GM18870 (cell line): ENCODE measurements around the gene ZNF282.

Experiments used
- ATAC-seq: cut with Tn5 transposase; IDR thresholded peaks from one replicate; pipeline ENCODE4 v1.9.1; 2021; ENCODE audit warnings: moderate library complexity; ENCODE audit not compliant: unreplicated experiment

ZNF282 gene

GRCh38 chr7:149195180-149196150 is at the start of gene ZNF282:
Gene ZNF282 (plus strand): TSS chr7:149195546. CDS start chr7:149195590, 44 bp downstream.
- peak; percentile 83 for ATAC-seq

DNA sequence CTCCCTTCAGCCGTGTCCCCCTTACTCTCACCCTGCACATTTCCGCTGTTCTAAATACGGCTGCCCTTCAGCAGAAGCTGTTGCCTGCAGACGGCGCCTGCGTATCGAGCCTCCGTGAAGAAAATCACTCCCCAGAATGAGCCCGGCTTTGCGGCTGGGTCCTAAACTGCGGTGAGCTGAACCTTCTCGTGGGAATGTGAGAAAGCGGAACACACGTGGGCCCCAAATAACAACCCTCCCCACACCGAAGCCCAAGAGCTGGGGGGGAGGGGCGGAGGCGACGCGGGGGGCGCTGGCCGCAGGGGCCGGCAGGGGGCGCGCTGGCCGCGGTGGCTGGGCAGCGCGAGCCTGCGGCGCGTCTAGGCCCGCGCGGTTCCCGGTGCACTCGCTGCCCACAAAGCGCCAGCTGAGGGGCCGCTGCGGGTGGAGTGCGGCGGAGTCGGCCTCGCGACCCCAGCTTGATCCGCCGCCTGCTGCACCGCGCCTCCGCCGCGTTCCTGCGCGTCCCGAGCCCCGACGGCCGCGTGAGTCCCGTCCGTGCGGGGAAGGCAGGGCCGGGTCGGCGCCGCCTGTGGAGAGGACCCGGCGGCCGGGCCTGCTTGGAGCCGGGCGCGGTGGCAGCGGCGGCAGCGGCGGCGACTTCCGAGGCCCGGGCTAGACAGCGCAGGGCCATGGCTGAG is 48.1 kb upstream of the ZNF282 start, which contains the start of gene ZNF398:
TSS of gene ZNF398 (plus strand) at position 382 of the 680 bp plus-strand sequence. CDS start at position 672, 290 bp downstream.
- ATAC-seq = peak; percentile 75

- peak; percentile 15 for ATAC-seq
Observed at GRCh38 chr7:149147752-149148653, 47.3 kb upstream of the ZNF282 start.

GRCh38 chr7:149150981-149151380 is 44.4 kb upstream of the ZNF282 start:
- ATAC-seq = no peak

DNA sequence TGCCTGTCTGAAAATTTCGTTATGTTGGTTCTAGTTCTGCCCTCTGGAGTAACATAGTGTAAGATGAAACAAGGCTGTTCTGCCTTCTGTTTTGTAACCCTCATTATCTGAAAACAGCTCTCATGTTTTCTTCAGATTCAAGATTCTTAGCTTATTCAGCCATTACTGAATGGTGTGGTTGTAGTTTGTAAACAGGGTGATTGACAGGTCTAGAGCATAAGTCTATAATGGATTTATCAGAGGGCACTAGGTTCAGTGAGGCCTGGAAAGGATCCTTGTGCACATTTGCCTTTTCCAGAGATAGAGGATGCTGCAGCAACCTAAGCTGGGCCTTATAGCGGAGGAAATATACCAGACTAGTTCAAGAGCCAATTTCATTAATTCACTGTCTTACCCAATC is 42.0 kb upstream of the ZNF282 start:
- no peak for ATAC-seq

DNA sequence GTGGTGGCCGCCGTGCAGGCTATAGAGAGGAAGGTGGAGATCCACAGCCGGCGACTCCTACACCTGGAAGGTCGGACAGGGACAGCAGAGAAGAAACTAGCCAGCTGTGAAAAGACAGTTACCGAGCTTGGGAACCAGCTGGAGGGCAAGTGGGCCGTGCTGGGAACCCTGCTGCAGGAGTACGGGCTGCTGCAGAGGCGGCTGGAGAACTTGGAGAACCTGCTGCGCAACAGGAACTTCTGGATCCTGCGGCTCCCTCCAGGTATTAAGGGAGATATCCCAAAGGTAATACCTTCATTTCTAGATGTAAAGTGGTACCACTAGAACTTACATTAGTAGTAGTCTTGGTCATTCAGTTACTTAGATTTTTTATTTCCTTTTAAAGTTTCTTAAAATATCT is 41.3 kb upstream of the ZNF282 start:
- no peak for ATAC-seq

DNA sequence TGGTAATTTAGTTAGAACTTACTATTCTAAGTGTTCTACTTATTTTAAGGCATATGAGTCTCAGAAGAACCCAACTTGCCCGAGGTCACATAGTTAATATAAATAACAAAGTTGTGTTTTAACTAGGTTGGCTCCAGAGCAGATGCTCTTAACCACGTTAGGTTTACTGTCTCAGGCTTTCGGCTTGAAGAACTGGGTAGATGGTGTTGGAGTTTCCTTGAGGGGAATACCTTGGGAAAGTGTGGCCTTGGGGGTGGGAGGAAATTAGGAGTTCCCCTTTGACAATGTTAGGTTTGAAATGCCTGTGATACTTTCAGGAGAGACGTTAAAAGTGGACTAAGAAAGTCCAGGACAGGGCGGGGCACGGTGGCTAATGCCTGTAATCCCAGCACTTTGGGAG is 38.4 kb upstream of the ZNF282 start:
- no peak for ATAC-seq

DNA sequence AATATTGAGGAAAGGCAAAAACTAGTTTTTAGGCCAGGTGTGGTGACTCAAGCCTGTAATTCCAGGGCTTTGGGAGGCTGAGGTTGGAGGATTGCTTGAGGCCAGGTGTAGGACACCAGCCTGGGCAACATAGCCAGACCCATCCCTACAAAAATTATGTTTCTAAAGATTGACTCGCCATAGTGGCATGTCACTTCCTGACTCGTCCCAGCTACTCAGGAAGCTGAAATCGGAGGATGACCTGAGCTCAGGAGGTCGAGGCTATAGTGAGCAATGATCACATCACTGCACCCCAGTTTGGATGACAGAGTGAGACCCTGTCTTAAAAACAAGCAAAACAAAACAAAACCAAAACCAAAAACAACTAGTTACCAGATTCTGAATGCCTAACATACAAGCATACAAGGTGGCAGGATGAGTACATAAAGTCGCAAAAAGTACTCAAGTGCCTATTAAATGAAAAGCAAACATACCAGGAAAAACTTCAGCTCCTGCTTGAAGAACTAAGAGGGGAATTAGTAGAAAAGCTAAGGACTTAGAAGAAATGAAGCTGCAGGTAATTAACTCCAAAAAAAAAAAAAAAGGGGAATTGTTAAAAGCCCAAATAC is 34.0 kb upstream of the ZNF282 start:
- ATAC-seq = no peak

GRCh38 chr7:149166142-149166541 is 29.2 kb upstream of the ZNF282 start:
- ATAC-seq = no peak

- ATAC-seq = no peak
Observed at GRCh38 chr7:149166630-149167352, 28.6 kb upstream of the ZNF282 start.

DNA sequence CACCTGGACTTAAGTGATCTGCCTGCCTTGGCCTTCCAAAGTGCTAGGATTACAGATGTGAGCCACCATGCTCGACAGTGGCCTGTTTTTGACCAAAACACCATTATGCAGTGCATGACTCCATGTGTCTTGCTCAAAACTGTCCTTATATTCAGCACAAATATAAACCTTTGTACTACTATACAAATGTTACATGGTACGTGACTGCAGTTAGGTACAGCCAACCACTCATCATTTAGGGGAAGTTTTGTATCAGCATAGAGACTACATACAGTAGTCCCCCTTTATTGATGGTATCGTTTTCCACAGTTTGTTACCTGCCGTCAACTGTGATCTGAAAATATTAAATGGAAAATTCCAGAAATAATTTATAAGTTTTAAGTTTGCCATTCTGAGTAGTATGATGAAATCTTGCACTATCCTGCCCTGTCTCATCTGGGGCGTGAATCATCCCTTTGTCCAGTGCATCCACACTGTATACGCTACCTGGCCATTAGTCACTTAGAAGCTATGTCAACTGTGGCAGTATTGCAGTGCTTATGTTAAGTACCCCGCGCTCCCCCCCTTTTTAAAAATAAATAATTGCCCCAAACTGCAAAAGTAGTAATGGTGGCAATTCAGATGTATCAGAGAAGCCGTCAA is 23.3 kb upstream of the ZNF282 start:
- no peak for ATAC-seq

DNA sequence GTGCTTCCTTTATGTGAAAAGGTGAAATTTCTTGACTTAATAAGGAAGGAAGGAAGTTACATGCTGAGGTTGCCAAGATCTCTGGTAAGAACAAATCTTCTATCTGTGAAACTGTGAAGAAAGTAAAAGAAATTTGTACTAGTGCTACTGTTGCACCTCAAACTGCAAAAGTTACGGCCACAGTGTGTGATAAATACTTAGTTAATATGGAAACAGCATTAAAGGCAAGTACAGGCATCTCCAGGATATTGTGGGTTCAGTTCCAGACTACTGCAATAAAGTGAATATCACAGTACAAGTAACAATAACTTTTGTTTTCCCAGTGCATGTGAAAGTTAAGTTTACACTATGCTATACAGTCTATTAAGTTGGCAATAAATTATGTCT is 22.8 kb upstream of the ZNF282 start:
- no peak for ATAC-seq

GRCh38 chr7:149175150-149175549 is 20.2 kb upstream of the ZNF282 start:
- no peak for ATAC-seq

GRCh38 chr7:149179241-149179640 is 16.1 kb upstream of the ZNF282 start:
- no peak for ATAC-seq

GRCh38 chr7:149180722-149181449 is 14.5 kb upstream of the ZNF282 start:
- no peak for ATAC-seq

DNA sequence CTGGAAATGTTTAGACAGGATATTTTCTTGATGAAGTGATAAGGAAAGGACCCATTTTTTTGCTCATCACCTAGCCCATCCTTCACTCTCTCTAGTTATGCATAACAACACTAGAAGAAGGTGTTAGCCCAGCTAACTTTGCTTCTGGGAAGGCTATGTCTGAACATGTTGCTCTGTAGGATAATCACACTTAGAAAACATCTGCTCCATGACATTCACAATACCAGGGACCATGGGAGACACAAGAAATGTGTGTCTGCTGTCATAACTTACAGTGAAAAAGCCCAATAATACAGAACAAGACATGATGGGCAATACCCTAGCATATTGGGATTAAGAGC is 13.9 kb upstream of the ZNF282 start:
- no peak for ATAC-seq

DNA sequence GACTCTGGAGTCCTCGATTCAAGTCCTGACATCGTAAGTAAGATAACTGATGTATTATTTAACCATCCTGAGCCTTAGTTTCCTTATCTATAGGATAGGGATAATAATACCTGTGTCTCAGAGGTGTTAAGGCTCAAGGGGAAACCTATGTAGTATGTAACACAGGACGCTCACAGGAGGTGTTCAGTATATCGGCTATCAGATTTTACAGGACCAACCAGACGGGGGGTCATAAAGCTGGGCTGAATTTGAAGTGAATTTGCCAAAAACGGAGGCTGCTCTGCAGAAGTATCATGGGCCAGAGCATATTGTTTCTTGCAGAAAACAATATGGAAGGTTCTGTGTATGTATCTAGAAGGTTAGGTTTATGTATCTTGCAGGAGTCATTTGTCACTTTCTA is 11.1 kb upstream of the ZNF282 start:
- no peak for ATAC-seq

DNA sequence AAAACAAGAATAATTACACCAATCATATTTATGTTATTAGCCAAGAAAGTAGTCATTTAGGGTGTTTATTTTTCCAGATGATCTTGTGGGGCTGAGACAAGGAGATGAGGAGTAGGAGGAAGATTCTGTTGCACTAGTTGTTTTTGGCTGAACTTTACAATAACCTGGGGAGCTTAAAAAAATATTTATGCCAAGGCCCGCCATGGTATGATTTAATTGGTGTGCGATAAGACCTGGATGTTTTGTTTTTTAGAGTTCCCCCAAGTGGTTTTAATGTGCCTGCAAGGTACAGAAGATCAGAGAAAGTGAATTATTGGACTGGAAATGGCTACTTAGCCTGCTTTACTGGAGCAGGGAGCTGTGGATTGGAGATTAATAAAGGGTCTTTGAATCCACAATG is 7.1 kb upstream of the ZNF282 start:
- ATAC-seq = no peak
